Liver (tissue), 3 donors: ENCODE data around the gene SGSH.

ENCODE experiments used
- ATF3 ChIP-seq: IDR thresholded peaks from 2 replicates; pipeline ENCODE4 v1.6.1; 2016; ENCODE audit warnings: antibody characterized with exemption
- EGR1 ChIP-seq, 2 donors: IDR thresholded peaks; 2 replicates each; pipeline ENCODE4 v1.6.1; 2016 to 2018; ENCODE audit warnings: antibody characterized with exemption in 2 of 2, low read depth in 2 of 2
- FOXA2 ChIP-seq: IDR thresholded peaks from 2 replicates; pipeline ENCODE4 v1.6.1; 2016; ENCODE audit warnings: antibody characterized with exemption
- GABPA ChIP-seq, 2 donors: IDR thresholded peaks in 1 of 2; conservative IDR thresholded peaks in 1 of 2; 2 replicates each; pipeline ENCODE4 v1.6.1; 2016; ENCODE audit warnings: antibody characterized with exemption in 2 of 2, mild to moderate bottlenecking in 1 of 2, moderate library complexity in 1 of 2
- HNF4A ChIP-seq, 2 donors: conservative IDR thresholded peaks; 2 replicates each; pipeline ENCODE4 v1.6.1; 2016; ENCODE audit warnings: antibody characterized with exemption in 2 of 2, mild to moderate bottlenecking in 2 of 2
- HNF4G ChIP-seq: IDR thresholded peaks from 2 replicates; pipeline ENCODE4 v1.6.1; 2016; ENCODE audit warnings: antibody characterized with exemption
- JUND ChIP-seq, 2 donors: IDR thresholded peaks; 2 replicates each; pipeline ENCODE4 v1.6.1; 2016; ENCODE audit warnings: antibody characterized with exemption in 2 of 2
- MAX ChIP-seq: IDR thresholded peaks from 2 replicates; pipeline ENCODE4 v1.6.1; 2016; ENCODE audit warnings: antibody characterized with exemption
- REST ChIP-seq: IDR thresholded peaks from 2 replicates; pipeline ENCODE4 v1.6.1; 2016; ENCODE audit warnings: antibody characterized with exemption, mild to moderate bottlenecking
- RXRA ChIP-seq, 2 donors: IDR thresholded peaks; 2 replicates each; pipeline ENCODE4 v1.6.1; 2017 to 2018; ENCODE audit warnings: antibody characterized with exemption in 2 of 2, mild to moderate bottlenecking in 1 of 2
- SP1 ChIP-seq: IDR thresholded peaks from 2 replicates; pipeline ENCODE4 v1.6.1; 2018; ENCODE audit warnings: antibody characterized with exemption, mild to moderate bottlenecking
- TAF1 ChIP-seq: conservative IDR thresholded peaks from 2 replicates; pipeline ENCODE4 v1.6.1; 2016; ENCODE audit warnings: antibody characterized with exemption, mild to moderate bottlenecking
- YY1 ChIP-seq: IDR thresholded peaks from 2 replicates; pipeline ENCODE4 v1.6.1; 2016; ENCODE audit warnings: antibody characterized with exemption, mild to moderate bottlenecking
- TF ChIP-seq, protein P1 (sequence below): fragments of 150-350 bp; IDR thresholded peaks from 2 replicates; pipeline ENCODE4 v1.5.1; 2017; ENCODE audit warnings: improper control_type of control experiment, low read depth, low read length; ENCODE audit not compliant: missing input control
- donor health status: healthy.
- donor health status: healthy.

GRCh38 chr17:80182118-80182844 lies 37.9 kb downstream of the SGSH start:
- TF ChIP-seq REST: no peak
- TF ChIP-seq, protein P1, sequence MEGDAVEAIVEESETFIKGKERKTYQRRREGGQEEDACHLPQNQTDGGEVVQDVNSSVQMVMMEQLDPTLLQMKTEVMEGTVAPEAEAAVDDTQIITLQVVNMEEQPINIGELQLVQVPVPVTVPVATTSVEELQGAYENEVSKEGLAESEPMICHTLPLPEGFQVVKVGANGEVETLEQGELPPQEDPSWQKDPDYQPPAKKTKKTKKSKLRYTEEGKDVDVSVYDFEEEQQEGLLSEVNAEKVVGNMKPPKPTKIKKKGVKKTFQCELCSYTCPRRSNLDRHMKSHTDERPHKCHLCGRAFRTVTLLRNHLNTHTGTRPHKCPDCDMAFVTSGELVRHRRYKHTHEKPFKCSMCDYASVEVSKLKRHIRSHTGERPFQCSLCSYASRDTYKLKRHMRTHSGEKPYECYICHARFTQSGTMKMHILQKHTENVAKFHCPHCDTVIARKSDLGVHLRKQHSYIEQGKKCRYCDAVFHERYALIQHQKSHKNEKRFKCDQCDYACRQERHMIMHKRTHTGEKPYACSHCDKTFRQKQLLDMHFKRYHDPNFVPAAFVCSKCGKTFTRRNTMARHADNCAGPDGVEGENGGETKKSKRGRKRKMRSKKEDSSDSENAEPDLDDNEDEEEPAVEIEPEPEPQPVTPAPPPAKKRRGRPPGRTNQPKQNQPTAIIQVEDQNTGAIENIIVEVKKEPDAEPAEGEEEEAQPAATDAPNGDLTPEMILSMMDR: no peak
- TF ChIP-seq SP1: no peak
- TF ChIP-seq RXRA (IDR thresholded peaks at IDR 0.05): no peak
- TF ChIP-seq HNF4G: no peak
- no peak for TF ChIP-seq ATF3
- TF ChIP-seq MAX: no peak
- no peak for TF ChIP-seq GABPA (IDR thresholded peaks at IDR 0.05 in 1 of 2, conservative IDR thresholded peaks at IDR 0.05 in 1 of 2)
- TF ChIP-seq JUND (IDR thresholded peaks at IDR 0.05): no peak
- TF ChIP-seq EGR1 (IDR thresholded peaks at IDR 0.05; ENCODE audit: low read depth in 2 of 2): no peak
- TF ChIP-seq HNF4A (conservative IDR thresholded peaks at IDR 0.05): no peak
- no peak for TF ChIP-seq YY1
- TF ChIP-seq FOXA2: no peak
- TF ChIP-seq TAF1: no peak
